ENCODE data around the gene PHGDH.
"Not testable (repeated sequence)": the region's sequence is repeated elsewhere in the genome, so short reads cannot be mapped to it uniquely, and the experiment has no call there.

The PHGDH gene

DNA sequence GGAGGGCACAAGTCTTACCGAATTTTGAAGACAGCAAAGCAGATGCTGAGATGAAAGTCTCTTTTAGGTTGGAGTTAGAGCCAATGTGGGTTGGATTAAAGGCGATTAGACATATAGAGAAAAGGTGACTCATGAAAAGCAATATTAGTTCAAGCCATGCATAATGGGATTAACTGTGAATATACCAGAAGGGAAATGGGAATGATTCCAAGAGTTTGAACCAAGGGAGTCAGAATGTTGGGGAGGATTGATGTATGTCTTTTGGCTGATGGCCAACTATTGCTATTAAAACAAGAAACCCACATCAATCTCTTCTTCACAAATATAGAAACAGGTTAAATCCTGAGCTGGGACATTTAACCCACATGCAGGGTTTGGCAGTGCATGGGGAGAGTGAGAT is 55.8 kb downstream of the PHGDH start:
- no peak for DNase-seq

GRCh38 chr1:119768778-119769177 is 57.0 kb downstream of the PHGDH start, which contains the start of gene HMGCS2:
HMGCS2 (minus strand) TSS chr1:119768905; CDS start chr1:119768844, 61 bp downstream.
- no peak for DNase-seq

DNA sequence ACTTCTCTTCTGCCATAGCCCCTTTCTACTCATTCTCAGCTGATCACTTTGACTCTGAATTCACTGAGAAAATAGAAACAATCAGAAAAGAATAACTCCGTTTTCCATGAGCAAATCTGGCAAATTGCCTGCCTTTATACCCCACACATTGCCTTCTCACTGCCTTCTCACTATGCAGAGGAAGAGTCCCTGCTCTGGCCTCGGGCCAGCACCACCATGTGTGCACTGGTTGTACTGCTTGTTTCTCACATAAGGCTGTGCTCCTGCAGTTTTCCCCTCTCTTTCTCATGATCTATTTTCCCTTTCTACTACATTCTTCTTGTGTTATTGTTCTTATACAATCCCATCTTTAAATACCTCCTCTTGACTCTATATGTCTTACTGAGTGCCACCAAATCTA is 59.3 kb downstream of the PHGDH start:
- peak; percentile 35 for DNase-seq

- no peak for DNase-seq
These were observed 60.0 kb downstream of the PHGDH start for GRCh38 chr1:119771770-119772169.

GRCh38 chr1:119772298-119772697 is 60.6 kb downstream of the PHGDH start:
- no peak for DNase-seq

GRCh38 chr1:119773711-119774241 is 62.0 kb downstream of the PHGDH start:
- no peak for DNase-seq

DNA sequence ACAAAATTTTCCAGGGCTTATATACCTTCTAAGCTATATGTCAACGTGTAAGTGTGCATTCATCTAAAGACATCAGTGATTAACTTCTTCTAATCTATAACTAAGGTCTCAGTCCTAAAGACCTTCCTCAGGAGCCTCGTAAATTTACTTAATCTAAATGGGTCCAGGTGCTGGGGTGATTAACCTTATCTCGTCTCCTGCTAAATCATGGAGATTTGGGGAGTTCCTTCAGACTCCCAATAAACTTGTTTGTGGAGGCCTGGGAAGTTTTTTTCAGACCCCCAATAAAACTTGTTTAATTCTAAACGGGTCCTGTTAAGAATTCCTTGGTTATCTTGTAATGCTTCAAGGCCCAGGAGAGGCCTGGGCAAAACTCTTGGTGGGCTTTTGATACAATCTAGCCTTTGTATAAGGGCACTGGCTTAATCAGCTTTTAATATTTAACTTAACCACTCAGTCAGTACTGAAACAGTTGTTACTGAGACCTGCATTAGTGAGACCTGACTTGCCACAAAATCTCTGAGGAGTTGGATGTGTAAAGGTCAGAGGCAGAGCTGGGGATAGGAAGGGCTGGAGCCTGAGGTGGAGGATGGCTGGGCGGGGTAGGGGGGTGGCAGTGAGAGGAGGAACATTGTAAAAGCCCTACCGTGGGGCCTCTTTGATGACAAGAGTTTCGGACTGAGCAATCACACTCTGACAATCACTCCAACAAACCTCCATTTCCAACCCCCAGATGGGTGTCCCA is 63.2 kb downstream of the PHGDH start:
- DNase-seq, result no peak

DNA sequence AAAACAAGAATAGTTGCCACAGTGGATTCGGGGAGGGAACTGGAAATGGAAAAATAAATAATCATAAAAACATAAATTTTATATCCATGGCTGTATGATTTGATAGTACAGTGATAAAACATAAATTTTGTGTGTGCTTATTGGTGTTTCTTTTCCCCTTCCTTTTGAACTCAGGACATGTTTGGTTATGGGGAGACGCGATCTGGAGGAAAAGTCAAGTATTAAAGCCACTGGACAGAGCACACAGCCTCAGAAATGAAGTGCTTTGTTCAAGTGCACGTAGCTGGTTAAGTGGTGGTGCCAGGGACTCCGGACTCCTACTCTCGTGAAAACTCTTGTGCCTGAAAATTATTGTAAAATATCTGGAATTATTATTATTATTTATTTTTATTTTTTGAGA is 66.6 kb downstream of the PHGDH start:
- no peak for DNase-seq

- DNase-seq, result no peak
These were observed 67.3 kb downstream of the PHGDH start for GRCh38 chr1:119778886-119779560.

- DNase-seq, result peak; percentile 41
These were observed 68.2 kb downstream of the PHGDH start for GRCh38 chr1:119779869-119780356.

GRCh38 chr1:119781434-119782210 is 69.9 kb downstream of the PHGDH start:
- DNase-seq, result no peak

DNA sequence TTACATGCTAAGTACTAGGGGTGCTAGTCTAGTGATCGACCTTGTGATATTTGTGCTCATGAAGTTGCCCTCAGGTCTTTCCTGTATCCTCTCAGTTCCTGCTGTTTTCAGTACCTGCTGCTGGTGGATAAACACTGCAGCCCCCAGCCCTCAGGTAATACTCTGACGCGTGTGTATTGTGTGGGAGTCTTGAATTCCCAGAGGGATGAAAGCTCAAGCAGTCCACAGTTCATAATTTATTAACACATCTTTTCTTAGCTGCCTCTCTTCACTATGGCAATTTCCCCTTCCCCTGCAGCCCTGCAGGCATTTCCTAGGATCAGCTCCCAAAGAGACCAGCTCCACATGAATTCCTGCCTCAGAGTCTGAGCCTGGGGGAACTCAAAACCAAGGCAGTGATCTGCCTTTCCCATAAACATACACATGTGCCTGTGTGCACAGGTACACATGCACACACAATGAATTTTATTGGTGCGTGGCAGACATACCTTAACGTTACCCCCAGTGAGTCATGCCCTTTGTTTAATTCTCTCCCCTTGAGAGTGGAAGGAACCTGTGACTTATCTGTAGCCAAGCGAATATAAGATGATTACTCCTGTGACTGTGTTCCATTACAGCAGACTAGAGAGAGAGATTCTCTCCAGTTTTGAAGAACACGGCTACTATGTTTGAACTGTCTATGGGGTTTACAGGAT is 71.0 kb downstream of the PHGDH start:
- no peak for DNase-seq

DNA sequence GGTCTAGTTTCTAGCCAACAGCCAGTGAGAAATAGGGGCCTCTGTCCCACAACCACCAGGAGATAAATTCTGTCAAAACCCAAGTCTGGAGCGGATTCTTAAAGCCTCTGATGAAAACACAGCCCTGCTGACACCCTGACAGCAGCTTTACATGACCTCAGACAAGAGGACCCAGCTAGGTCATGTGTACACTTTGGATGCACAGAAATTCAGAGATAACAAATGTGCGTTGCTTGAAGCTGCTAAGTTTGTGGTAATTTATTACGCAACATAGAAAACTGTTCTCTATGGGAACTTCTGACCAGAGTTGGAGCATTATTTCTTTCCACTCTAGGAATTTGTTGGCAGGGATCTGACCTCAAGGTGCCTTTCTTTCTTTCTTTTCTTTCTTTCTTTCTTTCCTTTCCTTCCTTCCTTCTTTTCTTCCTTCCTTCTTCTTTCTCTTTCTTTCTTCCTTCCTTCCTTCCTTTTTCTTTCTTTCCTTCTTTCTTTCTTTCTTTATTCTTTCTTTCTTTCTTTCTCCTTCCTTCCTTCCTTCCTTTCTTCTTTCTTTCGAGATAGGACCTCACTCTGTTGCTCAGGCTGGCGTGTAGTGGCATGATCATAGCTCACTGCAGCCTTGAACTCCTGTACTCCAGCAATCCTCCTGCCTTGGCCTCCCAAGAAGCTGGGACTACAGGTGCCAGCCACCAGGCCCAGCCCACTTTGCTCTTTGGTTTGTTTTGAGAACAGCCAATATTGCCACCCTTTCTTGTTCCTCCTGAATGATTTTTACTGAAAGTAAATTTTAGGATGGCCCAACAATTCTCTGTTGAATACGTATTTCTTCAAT is 71.8 kb downstream of the PHGDH start:
- peak; percentile 78 for DNase-seq

GRCh38 chr1:119784191-119784781 is 72.6 kb downstream of the PHGDH start:
- peak; percentile 60 for DNase-seq

GRCh38 chr1:119786046-119786445 is 74.3 kb downstream of the PHGDH start:
- not testable (repeated sequence) for DNase-seq

DNA sequence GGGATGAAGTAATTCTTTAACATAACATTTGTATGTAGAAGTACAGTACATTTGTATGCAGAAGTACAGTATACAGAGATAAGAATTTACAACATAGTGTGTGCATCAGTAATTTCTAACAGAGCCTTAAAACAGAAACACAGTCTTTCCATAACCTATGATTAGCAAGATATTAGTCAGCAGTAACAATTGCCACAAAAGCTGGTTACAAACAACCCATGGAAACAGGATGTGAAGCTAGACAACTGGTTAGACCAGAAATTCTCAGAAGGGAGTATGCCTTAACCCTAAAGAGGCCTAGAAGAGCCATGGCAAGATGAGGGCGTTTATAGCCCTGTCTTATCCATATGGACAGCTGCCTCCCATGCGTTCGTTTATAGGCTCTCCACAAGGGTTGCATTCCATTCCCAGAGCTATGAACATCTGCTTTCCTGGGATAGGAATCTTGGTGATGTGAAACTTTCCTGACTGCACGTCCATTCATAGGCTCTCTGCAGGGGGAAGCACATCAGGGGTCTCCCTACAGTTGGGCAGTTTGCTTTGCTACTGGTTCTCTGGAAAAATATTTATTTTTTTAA is 74.8 kb downstream of the PHGDH start:
- not testable (repeated sequence) for DNase-seq

DNA sequence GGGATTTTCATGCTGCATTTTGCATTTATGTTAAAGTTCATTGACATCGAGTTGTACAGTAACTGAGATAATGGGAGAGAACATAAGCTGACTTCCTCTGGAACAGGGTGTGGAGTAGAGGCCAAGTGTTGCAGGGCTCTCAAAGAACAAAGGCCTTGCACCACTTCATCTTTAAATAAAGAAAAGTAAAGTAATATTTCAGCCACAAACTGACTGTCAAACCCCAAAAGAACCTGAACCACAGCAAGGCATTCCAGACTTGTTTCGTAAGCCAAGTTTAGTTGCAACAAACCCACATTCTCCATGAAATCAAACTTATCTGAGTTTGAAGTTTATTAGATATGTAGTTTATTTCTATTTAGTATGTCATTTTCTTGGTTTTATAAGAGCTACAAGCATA is 76.0 kb downstream of the PHGDH start:
- DNase-seq, result peak; percentile 54

- DNase-seq, result no peak
These were observed 78.9 kb downstream of the PHGDH start for GRCh38 chr1:119790451-119791198.

DNA sequence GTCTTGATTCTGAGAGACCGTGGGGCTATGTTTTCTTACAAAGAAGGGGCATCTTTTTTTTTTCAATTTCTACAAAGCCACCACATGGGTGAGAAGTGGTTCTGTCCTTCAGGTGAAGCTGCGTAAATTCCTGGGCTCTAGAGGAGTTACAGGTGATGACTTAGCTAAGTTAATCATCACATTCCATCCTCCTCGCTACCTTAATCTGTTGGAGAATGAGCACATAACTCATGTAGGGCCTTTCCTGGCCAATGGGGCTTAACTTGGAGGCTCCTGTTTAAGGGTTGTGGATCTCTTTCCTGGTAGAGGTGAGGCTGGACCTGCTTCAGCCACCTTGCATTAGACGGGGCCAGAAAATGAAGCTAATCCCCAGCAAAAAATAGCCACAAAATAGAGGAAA is 79.6 kb downstream of the PHGDH start:
- DNase-seq, result no peak
